ENCODE measurements around the gene C19orf47. TPM values are rescaled to one million over a fixed set of nuclear protein-coding genes. Genes with fewer than 3 reads are reported as not detected.
A peak's percentile ranks its signal among the peaks of the same experiment; 100 is the strongest.

Gene C19orf47
- polyA plus RNA-seq, 1 experiment, result 15.9 TPM

GRCh38 chr19:40313229-40313983, 34.8 kb downstream of the C19orf47 start:
- ChIA-PET POLR2A (no interaction called here), CTCF (interaction anchor here (1.6 kb wide), 1 partner anchor 8 kb away, joined by 7 read pairs; no protein-coding TSS in a partner anchor)
- H3K27me3 ChIP-seq (ENCODE audit: control insufficient read depth, insufficient read depth, low read length), result no peaks in the 10 kb centered on the region
- DNase-seq (ENCODE audit: low read depth, low spot score), result no peak
- no peak overlapping the region for H3K27ac ChIP-seq (ENCODE audit: low read depth, low read length)
- no peak for TF ChIP-seq CTCF (IDR thresholded peaks at IDR 0.05; ENCODE audit: low read depth, low read length)
- H3K4me3 ChIP-seq (ENCODE audit: low read depth, low read length), result no peak overlapping the region
- H3K9me3 ChIP-seq (ENCODE audit: control insufficient read depth, insufficient read depth, low read length), result no peaks in the 10 kb centered on the region

- Histone ChIP-seq H3K27ac (ENCODE audit: low read depth, low read length) (no peak overlapping the region), H3K9me3 (ENCODE audit: control insufficient read depth, insufficient read depth, low read length) (no peaks in the 10 kb centered on the region), H3K27me3 (ENCODE audit: control insufficient read depth, insufficient read depth, low read length) (no peaks in the 10 kb centered on the region), H3K4me3 (ENCODE audit: low read depth, low read length) (no peak overlapping the region)
- no peak for TF ChIP-seq CTCF (IDR thresholded peaks at IDR 0.05; ENCODE audit: low read depth, low read length)
- POLR2A ChIA-PET, result no interaction called here
- DNase-seq (ENCODE audit: low read depth, low spot score), result no peak
- CTCF ChIA-PET, result interaction anchor here (0.7 kb wide), 1 partner anchor 16 kb away, joined by 4 read pairs; no protein-coding TSS in a partner anchor
Measured at GRCh38 chr19:40312533-40312932, 35.7 kb downstream of the C19orf47 start.

- CTCF ChIA-PET, result no interaction called here
- POLR2A ChIA-PET, result interaction anchor here (0.6 to 0.7 kb wide), 2 partner anchors 82 to 325 kb away, joined by 4 read pairs; no protein-coding TSS in a partner anchor
- TF ChIP-seq CTCF (IDR thresholded peaks at IDR 0.05; ENCODE audit: low read depth, low read length), result no peak
- H3K27me3 ChIP-seq (ENCODE audit: control insufficient read depth, insufficient read depth, low read length), result no peaks in the 10 kb centered on the region
- H3K4me3 ChIP-seq (ENCODE audit: low read depth, low read length), result no peak overlapping the region
- no peak overlapping the region for H3K27ac ChIP-seq (ENCODE audit: low read depth, low read length)
- no peak for DNase-seq (ENCODE audit: low read depth, low spot score)
- no peaks in the 10 kb centered on the region for H3K9me3 ChIP-seq (ENCODE audit: control insufficient read depth, insufficient read depth, low read length)
Measured at GRCh38 chr19:40309666-40310065, 38.5 kb downstream of the C19orf47 start.

GRCh38 chr19:40305403-40305802, 42.8 kb downstream of the C19orf47 start:
- POLR2A ChIA-PET, result interaction anchor here (0.6 to 1.0 kb wide), 7 partner anchors 40 to 941 kb away, joined by 3 to 9 read pairs (median 4); no protein-coding TSS in a partner anchor
- Histone ChIP-seq H3K27me3 (ENCODE audit: control insufficient read depth, insufficient read depth, low read length) (no peaks in the 10 kb centered on the region), H3K27ac (ENCODE audit: low read depth, low read length) (no peak overlapping the region), H3K4me3 (ENCODE audit: low read depth, low read length) (no peak overlapping the region), H3K9me3 (ENCODE audit: control insufficient read depth, insufficient read depth, low read length) (no peaks in the 10 kb centered on the region)
- peak; percentile 83 for DNase-seq (ENCODE audit: low read depth, low spot score)
- CTCF ChIA-PET, result interaction anchor here (0.5 to 2.4 kb wide), 51 partner anchors 9 to 759 kb away, joined by 3 to 26 read pairs (median 4); partner anchors contain the start of genes C19orf47, LTBP4, PLD3 and SERTAD1
- peak; percentile 79 for TF ChIP-seq CTCF (IDR thresholded peaks at IDR 0.05; ENCODE audit: low read depth, low read length)

GRCh38 chr19:40304306-40304705, 43.9 kb downstream of the C19orf47 start:
- ChIA-PET POLR2A (no interaction called here), CTCF (interaction anchor here (0.6 to 2.4 kb wide), 17 partner anchors 11 to 330 kb away, joined by 3 to 26 read pairs (median 9); partner anchors contain the start of genes C19orf47 and PLD3)
- no peak for TF ChIP-seq CTCF (IDR thresholded peaks at IDR 0.05; ENCODE audit: low read depth, low read length)
- Histone ChIP-seq H3K9me3 (ENCODE audit: control insufficient read depth, insufficient read depth, low read length) (no peaks in the 10 kb centered on the region), H3K4me3 (ENCODE audit: low read depth, low read length) (no peak overlapping the region), H3K27ac (ENCODE audit: low read depth, low read length) (no peak overlapping the region), H3K27me3 (ENCODE audit: control insufficient read depth, insufficient read depth, low read length) (no peaks in the 10 kb centered on the region)
- no peak for DNase-seq (ENCODE audit: low read depth, low spot score)

Data from AG04450 (cell line).